Karpas-422 (cell line): Measurements from ENCODE around the gene ATXN1. TPM values are rescaled to one million over a fixed set of nuclear protein-coding genes. Genes with fewer than 3 reads are reported as not detected.
"Not testable (repeated sequence)": the region's sequence is repeated elsewhere in the genome, so short reads cannot be mapped to it uniquely, and the experiment has no call there.

Source experiments
- DNase-seq: peaks from one replicate; pipeline ENCODE4 v3.0.0-alpha.2; 2015
- H2AFZ ChIP-seq: fragments of 200-600 bp; sonication (generic); 2 replicates; pipeline ENCODE4 v1.6.1; 2014; ENCODE audit warnings: antibody characterized with exemption, low read length, mixed read lengths
- H3K27ac ChIP-seq: fragments of 200-600 bp; sonication (generic); 2 replicates; pipeline ENCODE4 v1.5.1; 2014; ENCODE audit warnings: mild to moderate bottlenecking, low read length, moderate library complexity
- H3K27me3 ChIP-seq: fragments of 200-600 bp; sonication (generic); 2 replicates; pipeline ENCODE4 v1.6.1; 2014; ENCODE audit warnings: low read length, mixed read lengths
- H3K36me3 ChIP-seq: fragments of 200-600 bp; sonication (generic); 2 replicates; pipeline ENCODE4 v1.6.1; 2014; ENCODE audit warnings: low read length, mixed read lengths; ENCODE audit not compliant: insufficient read depth
- H3K4me1 ChIP-seq: fragments of 200-600 bp; sonication (generic); 2 replicates; pipeline ENCODE4 v1.6.1; 2014; ENCODE audit warnings: mild to moderate bottlenecking, low read length, mixed read lengths
- H3K4me2 ChIP-seq: fragments of 200-600 bp; sonication (generic); 2 replicates; pipeline ENCODE4 v1.6.1; 2014; ENCODE audit warnings: low read length, low read depth, mild to moderate bottlenecking; ENCODE audit not compliant: poor library complexity, severe bottlenecking
- H3K4me3 ChIP-seq: fragments of 200-600 bp; sonication (generic); 2 replicates; pipeline ENCODE4 v1.5.1; 2014; ENCODE audit warnings: mild to moderate bottlenecking, antibody characterized with exemption, low read length, mixed read lengths
- H3K79me2 ChIP-seq: fragments of 200-600 bp; sonication (generic); 2 replicates; pipeline ENCODE4 v1.6.1; 2014; ENCODE audit warnings: mild to moderate bottlenecking, low read length, mixed read lengths
- H3K9ac ChIP-seq: fragments of 200-600 bp; sonication (generic); 2 replicates; pipeline ENCODE4 v1.6.0; 2014; ENCODE audit warnings: low read length
- H3K9me2 ChIP-seq: fragments of 200-600 bp; sonication (generic), shearing (Covaris generic); replicated peaks from 2 replicates; pipeline ENCODE4 v1.6.0; 2014; ENCODE audit warnings: mild to moderate bottlenecking, low read length, moderate library complexity; ENCODE audit not compliant: insufficient read depth
- H3K9me3 ChIP-seq: fragments of 300-700, 200-600 bp; sonication (generic); 2 replicates; pipeline ENCODE4 v1.6.1; 2014; ENCODE audit warnings: low read length, mixed read lengths
- H4K20me1 ChIP-seq: fragments of 200-600 bp; sonication (generic); 2 replicates; pipeline ENCODE4 v1.6.1; 2014; ENCODE audit warnings: mild to moderate bottlenecking, antibody characterized with exemption, low read length, low read depth; ENCODE audit not compliant: insufficient read depth
- total RNA-seq: library from RNA; depleted of rRNA; stranded (reverse); fragments of >200 nt; shearing (Covaris generic); gene quantifications from 2 replicates; pipeline ENCODE4 v1.2.3, GENCODE V29; 2014; ENCODE audit warnings: low replicate concordance

The ATXN1 gene
- total RNA-seq, 1 experiment from 2014 or later, result 0.37 TPM

GRCh38 chr6:16389642-16390041, 371.6 kb downstream of the ATXN1 start:
- H3K4me1 ChIP-seq, result no peaks in the 10 kb centered on the region
- H3K4me2 ChIP-seq, result no peak overlapping the region
- no peak overlapping the region for H3K4me3 ChIP-seq
- H3K9me2 ChIP-seq, result no peaks in the 10 kb centered on the region
- no peak overlapping the region for H3K9ac ChIP-seq
- no peaks in the 10 kb centered on the region for H3K36me3 ChIP-seq
- H2AFZ ChIP-seq, result no peak overlapping the region
- DNase-seq, result no peak
- no peaks in the 10 kb centered on the region for H4K20me1 ChIP-seq
- no peak overlapping the region for H3K27ac ChIP-seq
- no peaks in the 10 kb centered on the region for H3K79me2 ChIP-seq
- H3K9me3 ChIP-seq, result no peaks in the 10 kb centered on the region
- H3K27me3 ChIP-seq, result no peaks in the 10 kb centered on the region

GRCh38 chr6:16388488-16388887, 372.8 kb downstream of the ATXN1 start:
- H3K79me2 ChIP-seq, result no peaks in the 10 kb centered on the region
- no peaks in the 10 kb centered on the region for H4K20me1 ChIP-seq
- no peak overlapping the region for H3K27ac ChIP-seq
- H3K9ac ChIP-seq, result no peak overlapping the region
- H3K4me2 ChIP-seq, result no peak overlapping the region
- DNase-seq, result no peak
- H3K4me1 ChIP-seq, result no peaks in the 10 kb centered on the region
- no peaks in the 10 kb centered on the region for H3K9me3 ChIP-seq
- no peak overlapping the region for H3K4me3 ChIP-seq
- H2AFZ ChIP-seq, result no peak overlapping the region
- H3K36me3 ChIP-seq, result no peaks in the 10 kb centered on the region
- no peaks in the 10 kb centered on the region for H3K9me2 ChIP-seq
- no peaks in the 10 kb centered on the region for H3K27me3 ChIP-seq

DNA sequence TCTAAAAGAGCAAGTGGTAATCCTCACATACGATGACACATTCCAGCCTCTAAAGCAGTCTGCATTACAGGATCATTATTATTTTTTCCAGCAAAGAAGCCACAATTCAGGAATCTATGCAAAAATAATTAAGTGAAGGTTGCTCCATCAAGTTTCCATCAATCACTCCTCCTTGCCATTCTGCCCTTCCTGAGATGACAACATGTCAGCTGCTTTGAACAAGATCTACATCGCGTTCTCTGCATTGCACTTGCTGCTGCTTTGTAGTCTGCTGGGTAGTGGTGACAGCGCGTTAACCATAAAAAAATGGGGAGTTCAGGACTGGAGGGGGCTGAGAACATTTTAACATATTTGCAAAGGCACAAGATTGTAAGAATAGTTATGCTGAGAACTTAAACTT, 375.2 kb downstream of the ATXN1 start:
- Histone ChIP-seq H3K79me2 (no peaks in the 10 kb centered on the region), H3K9me2 (no peaks in the 10 kb centered on the region), H3K9me3 (no peaks in the 10 kb centered on the region), H3K27me3 (no peaks in the 10 kb centered on the region), H3K27ac (no peak overlapping the region), H4K20me1 (no peaks in the 10 kb centered on the region), H2AFZ (no peak overlapping the region), H3K4me1 (peaks cover 4% of the 10 kb centered on the region), H3K4me3 (no peak overlapping the region), H3K36me3 (no peaks in the 10 kb centered on the region), H3K9ac (no peak overlapping the region), H3K4me2 (no peak overlapping the region)
- DNase-seq, result no peak

DNA sequence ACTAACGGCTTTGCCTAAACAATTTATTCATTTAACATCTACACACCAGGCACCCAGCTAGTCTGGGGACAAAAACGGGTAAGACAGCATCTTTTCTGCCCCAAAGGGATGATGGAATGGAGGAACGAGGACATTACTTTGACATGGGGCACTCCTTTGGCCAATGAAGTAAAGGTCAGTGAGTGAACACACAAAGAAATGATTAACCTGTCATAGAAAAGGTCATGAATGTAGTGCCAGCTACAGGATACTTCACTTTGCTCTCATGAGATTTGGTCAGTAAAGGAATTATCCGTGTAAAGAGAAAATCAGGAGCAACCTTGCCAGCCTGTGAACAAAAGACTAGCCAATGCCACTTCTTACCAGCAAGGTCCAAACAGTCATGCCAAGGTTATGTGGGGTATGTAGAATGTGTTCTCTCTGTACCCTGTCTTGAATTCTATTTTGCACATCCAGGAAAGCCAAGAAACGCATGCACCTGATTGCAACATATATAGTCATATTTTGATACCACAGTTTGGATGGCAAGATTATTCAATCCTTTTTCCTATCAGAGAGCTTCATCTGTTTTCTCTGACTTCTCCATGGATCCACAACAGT, 377.6 kb downstream of the ATXN1 start:
- DNase-seq, result no peak
- Histone ChIP-seq H3K9me3 (no peaks in the 10 kb centered on the region), H3K9ac (no peak overlapping the region), H3K27ac (no peak overlapping the region), H3K9me2 (no peaks in the 10 kb centered on the region), H2AFZ (no peak overlapping the region), H3K4me3 (no peak overlapping the region), H4K20me1 (no peaks in the 10 kb centered on the region), H3K4me1 (peaks cover 21% of the 10 kb centered on the region), H3K79me2 (no peaks in the 10 kb centered on the region), H3K36me3 (no peaks in the 10 kb centered on the region), H3K4me2 (no peak overlapping the region), H3K27me3 (no peaks in the 10 kb centered on the region)

DNA sequence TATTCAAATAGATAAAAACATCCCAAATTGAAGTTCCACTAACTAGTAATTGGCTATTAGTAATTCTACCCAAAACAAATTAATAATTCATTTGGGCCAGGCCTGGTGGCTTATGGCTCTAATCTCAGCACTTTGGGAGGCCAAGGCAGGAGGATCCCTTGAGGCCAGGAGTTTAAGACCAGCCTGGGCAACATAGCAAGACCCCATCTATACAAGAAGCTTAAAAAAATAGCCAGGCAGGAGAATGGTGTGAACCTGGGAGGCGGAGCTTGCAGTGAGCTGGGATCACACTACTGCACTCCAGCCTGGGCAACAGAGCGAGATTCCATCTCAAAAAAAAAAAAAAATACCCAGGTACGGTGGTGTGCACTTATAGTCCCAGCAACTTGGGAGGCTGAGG, 379.3 kb downstream of the ATXN1 start:
- not testable (repeated sequence) for H2AFZ ChIP-seq, H3K9ac ChIP-seq, H3K4me2 ChIP-seq, H3K9me3 ChIP-seq, H3K36me3 ChIP-seq, H3K79me2 ChIP-seq, H3K27me3 ChIP-seq, H3K27ac ChIP-seq, DNase-seq, H4K20me1 ChIP-seq, H3K4me3 ChIP-seq, H3K9me2 ChIP-seq
- peaks cover 34% of the 10 kb centered on the region for H3K4me1 ChIP-seq

DNA sequence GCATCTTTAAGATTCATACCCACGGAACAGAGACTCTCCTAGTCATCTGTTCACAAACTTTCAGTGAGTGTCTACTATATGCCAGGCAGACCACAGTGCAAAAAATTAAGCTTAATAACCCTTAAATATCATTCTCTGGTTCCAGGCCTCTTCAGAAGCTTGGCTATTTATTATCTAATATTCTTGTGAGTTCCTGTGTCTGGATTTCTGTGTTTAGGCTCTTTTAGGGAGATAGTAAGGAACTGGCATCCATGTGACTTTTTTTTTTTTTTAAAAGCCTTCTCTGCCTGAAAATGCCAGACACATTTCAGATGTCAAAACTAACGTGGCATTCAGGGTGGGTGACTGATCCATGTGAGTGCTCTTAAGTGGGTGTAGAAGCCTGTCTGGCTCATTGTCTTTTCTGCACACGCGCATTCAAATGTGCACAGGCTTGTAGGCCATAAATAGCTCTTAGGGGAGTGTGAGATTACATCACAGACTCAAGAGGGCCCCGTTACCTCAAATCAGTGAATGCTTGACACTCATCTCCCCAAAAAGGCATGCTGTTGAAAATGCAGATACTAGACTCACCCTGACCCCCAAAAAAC, 380.9 kb downstream of the ATXN1 start:
- peak overlapping the region; percentile 36 for H2AFZ ChIP-seq
- peak; percentile 89 for DNase-seq
- no peaks in the 10 kb centered on the region for H3K9me2 ChIP-seq
- no peaks in the 10 kb centered on the region for H3K79me2 ChIP-seq
- peaks cover 50% of the 10 kb centered on the region for H3K4me1 ChIP-seq
- H3K4me3 ChIP-seq, result no peak overlapping the region
- no peaks in the 10 kb centered on the region for H3K9me3 ChIP-seq
- H4K20me1 ChIP-seq, result no peaks in the 10 kb centered on the region
- H3K9ac ChIP-seq, result peak overlapping the region; percentile 25
- no peaks in the 10 kb centered on the region for H3K27me3 ChIP-seq
- H3K4me2 ChIP-seq, result peak overlapping the region; percentile 57
- peak overlapping the region; percentile 69 for H3K27ac ChIP-seq
- no peaks in the 10 kb centered on the region for H3K36me3 ChIP-seq

GRCh38 chr6:16378360-16378759, 382.9 kb downstream of the ATXN1 start:
- DNase-seq, H3K9ac ChIP-seq, H4K20me1 ChIP-seq, H3K36me3 ChIP-seq, H3K9me3 ChIP-seq, H3K9me2 ChIP-seq, H3K4me2 ChIP-seq, H3K27me3 ChIP-seq, H3K79me2 ChIP-seq, H3K4me3 ChIP-seq: not testable (repeated sequence)
- peaks cover 68% of the 10 kb centered on the region for H3K4me1 ChIP-seq
- 0 out of 2 replicates have a peak overlapping the region, but pooled peaks have one; percentile 1 for H2AFZ ChIP-seq
- H3K27ac ChIP-seq, result peak overlapping the region; percentile 95

DNA sequence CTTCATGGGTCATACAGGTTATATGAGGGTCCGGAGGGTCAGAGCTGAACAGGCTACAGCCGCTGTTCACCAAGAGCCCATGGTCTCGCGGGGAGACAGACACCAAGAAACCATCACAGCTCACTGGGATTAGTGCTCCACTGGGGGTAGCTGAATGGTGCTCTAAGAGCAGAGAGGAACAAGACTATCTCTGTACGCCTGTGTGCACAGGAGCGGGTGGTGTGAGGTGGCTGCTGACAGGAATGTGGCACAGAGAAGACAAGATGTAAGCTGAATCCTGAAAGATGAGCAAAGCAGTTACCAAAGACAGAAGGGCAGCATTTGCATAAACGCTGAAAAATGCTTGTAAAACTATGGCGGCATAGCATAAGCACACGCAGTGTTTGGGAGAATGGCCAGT, 383.8 kb downstream of the ATXN1 start:
- no peaks in the 10 kb centered on the region for H4K20me1 ChIP-seq
- no peak overlapping the region for H3K4me3 ChIP-seq
- H3K36me3 ChIP-seq, result no peaks in the 10 kb centered on the region
- H3K27me3 ChIP-seq, result no peaks in the 10 kb centered on the region
- DNase-seq, result no peak
- H3K9me3 ChIP-seq, result no peaks in the 10 kb centered on the region
- H3K4me1 ChIP-seq, result peaks cover 68% of the 10 kb centered on the region
- H3K27ac ChIP-seq, result peak overlapping the region; percentile 95
- no peaks in the 10 kb centered on the region for H3K9me2 ChIP-seq
- no peak overlapping the region for H3K9ac ChIP-seq
- no peak overlapping the region for H3K4me2 ChIP-seq
- H2AFZ ChIP-seq, result peak overlapping the region; percentile 1; the same call in 1 of the 2 replicates
- no peaks in the 10 kb centered on the region for H3K79me2 ChIP-seq
